MCF 10A (cell line): ENCODE results near the gene ATP5F1D. TPM values are rescaled to one million over a fixed set of nuclear protein-coding genes. Genes with fewer than 3 reads are reported as not detected.

ENCODE experiments used
- BruUV-seq: library from RNA; stranded (reverse); fragments of 400-500 nt; replicated peaks from 2 replicates; lab custom pipeline; 2021; lab: Mats Ljungman, UMichigan
- CTCF ChIA-PET: fragments of 300-600 bp; sonication (Branson Sonifier 250); formaldehyde crosslinking; extraction: SDS; loops from one replicate; lab custom pipeline; 2021; ENCODE audit warnings: antibody characterized with exemption, inconsistent platforms; lab: Yijun Ruan, JAX
- POLR2A ChIA-PET: fragments of 300-600, 350-650 bp; sonication (Branson Sonifier 250); formaldehyde crosslinking; extraction: SDS; loops from one replicate; lab custom pipeline; 2020; ENCODE audit warnings: antibody characterized with exemption, inconsistent platforms; lab: Yijun Ruan, JAX
- DNase-seq: peaks from one replicate; pipeline ENCODE4 v3.0.0-alpha.2; 2018; ENCODE audit not compliant: unreplicated experiment
- H3K27ac Mint-ChIP-seq: one replicate; pipeline ENCODE4 v1.8.0; 2022; ENCODE audit warnings: mild to moderate bottlenecking, low read depth, mixed read lengths; ENCODE audit not compliant: unreplicated experiment
- H3K27me3 Mint-ChIP-seq: one replicate; pipeline ENCODE4 v1.8.0; 2022; ENCODE audit warnings: mixed read lengths; ENCODE audit not compliant: insufficient read depth, unreplicated experiment
- H3K36me3 Mint-ChIP-seq: one replicate; pipeline ENCODE4 v1.8.0; 2022; ENCODE audit warnings: mild to moderate bottlenecking, moderate library complexity, mixed read lengths; ENCODE audit not compliant: insufficient read depth, unreplicated experiment
- H3K4me1 Mint-ChIP-seq: one replicate; pipeline ENCODE4 v1.8.0; 2022; ENCODE audit warnings: mixed read lengths; ENCODE audit not compliant: insufficient read depth, unreplicated experiment
- H3K4me3 Mint-ChIP-seq: one replicate; pipeline ENCODE4 v1.8.0; 2022; ENCODE audit warnings: mild to moderate bottlenecking, moderate library complexity, mixed read lengths; ENCODE audit not compliant: unreplicated experiment
- H3K9me3 Mint-ChIP-seq: one replicate; pipeline ENCODE4 v1.8.0; 2022; ENCODE audit warnings: mixed read lengths; ENCODE audit not compliant: unreplicated experiment
- intact Hi-C: fragments of 100-400 bp; cut with micrococcal nuclease; formaldehyde crosslinking; loops from 2 replicates; pipeline ENCODE4 v1.14.1; 2022
- total RNA-seq: library from RNA; stranded (reverse); gene quantifications from 2 replicates; pipeline ENCODE4 v1.2.3, GENCODE V29; 2022
- TF ChIP-seq, protein P1 (sequence below): fragments of 200-600 bp; IDR thresholded peaks from one replicate; pipeline ENCODE4 v1.8.0; 2022; ENCODE audit warnings: antibody characterized with exemption, mild to moderate bottlenecking; ENCODE audit not compliant: unreplicated experiment

ATP5F1D gene
- total RNA-seq, 1 experiment from 2014 or later = 258 TPM

DNA sequence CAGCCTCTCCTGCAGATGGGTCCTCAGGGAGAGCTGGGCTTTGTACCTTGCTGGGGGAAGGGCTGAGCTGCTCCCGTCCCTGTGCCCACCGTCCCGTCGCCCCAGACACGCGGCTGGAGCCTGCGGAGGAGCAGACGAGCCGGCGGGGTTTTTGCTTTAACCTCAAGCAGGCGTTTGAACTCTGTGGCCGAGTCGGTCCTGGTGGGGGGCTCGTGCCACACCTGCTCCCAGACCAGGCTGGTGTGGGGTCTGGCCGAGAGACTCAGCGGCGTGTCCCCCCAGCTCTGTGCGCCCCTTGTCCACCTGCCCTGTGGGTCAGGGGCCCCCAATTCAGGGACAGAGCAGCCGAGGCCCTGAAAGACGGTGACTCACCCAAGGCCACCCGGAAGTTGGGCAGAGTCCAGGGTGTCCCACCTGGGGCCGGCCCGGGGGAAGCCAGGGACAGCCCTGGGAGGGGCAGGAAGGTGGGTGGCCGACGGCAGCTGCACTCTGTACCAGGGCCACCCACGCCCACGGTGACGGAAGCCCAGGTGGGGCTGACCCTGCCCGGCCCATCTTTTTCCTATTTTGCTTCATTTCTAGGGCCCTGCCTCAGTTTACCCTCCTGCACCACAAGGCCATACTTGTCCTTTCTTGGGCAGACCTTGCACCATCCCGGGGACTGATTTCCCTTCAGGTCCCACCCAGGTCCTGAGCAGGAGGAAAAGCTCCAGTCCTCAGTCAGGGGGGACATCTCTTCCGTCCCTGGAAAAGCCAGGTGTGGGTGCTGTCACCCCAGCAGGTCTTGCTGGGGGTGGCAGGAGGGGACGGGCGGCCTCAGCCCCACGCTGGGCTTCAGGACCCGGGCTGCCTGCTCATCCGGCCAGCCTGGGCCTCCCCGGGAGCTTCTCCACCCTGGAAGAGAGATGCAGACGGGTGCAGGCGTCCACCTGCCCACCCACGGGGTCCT lies 49.4 kb downstream of the ATP5F1D start:
- intact Hi-C loops = no loop called here
- Mint-ChIP-seq H3K9me3 (no peaks in the 10 kb centered on the region), H3K27ac (no peak overlapping the region), H3K27me3 (peaks cover 21% of the 10 kb centered on the region), H3K4me3 (no peak overlapping the region), H3K36me3 (no peaks in the 10 kb centered on the region), H3K4me1 (peaks cover 5% of the 10 kb centered on the region)
- TF ChIP-seq, protein P1, sequence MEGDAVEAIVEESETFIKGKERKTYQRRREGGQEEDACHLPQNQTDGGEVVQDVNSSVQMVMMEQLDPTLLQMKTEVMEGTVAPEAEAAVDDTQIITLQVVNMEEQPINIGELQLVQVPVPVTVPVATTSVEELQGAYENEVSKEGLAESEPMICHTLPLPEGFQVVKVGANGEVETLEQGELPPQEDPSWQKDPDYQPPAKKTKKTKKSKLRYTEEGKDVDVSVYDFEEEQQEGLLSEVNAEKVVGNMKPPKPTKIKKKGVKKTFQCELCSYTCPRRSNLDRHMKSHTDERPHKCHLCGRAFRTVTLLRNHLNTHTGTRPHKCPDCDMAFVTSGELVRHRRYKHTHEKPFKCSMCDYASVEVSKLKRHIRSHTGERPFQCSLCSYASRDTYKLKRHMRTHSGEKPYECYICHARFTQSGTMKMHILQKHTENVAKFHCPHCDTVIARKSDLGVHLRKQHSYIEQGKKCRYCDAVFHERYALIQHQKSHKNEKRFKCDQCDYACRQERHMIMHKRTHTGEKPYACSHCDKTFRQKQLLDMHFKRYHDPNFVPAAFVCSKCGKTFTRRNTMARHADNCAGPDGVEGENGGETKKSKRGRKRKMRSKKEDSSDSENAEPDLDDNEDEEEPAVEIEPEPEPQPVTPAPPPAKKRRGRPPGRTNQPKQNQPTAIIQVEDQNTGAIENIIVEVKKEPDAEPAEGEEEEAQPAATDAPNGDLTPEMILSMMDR = no peak
- no peak for DNase-seq
- ChIA-PET POLR2A (interaction anchor here (0.5 kb wide), 1 partner anchor 70 kb away, joined by 3 read pairs; no protein-coding TSS in a partner anchor), CTCF (no interaction called here)
- no TSS peak for BruUV-seq

DNA sequence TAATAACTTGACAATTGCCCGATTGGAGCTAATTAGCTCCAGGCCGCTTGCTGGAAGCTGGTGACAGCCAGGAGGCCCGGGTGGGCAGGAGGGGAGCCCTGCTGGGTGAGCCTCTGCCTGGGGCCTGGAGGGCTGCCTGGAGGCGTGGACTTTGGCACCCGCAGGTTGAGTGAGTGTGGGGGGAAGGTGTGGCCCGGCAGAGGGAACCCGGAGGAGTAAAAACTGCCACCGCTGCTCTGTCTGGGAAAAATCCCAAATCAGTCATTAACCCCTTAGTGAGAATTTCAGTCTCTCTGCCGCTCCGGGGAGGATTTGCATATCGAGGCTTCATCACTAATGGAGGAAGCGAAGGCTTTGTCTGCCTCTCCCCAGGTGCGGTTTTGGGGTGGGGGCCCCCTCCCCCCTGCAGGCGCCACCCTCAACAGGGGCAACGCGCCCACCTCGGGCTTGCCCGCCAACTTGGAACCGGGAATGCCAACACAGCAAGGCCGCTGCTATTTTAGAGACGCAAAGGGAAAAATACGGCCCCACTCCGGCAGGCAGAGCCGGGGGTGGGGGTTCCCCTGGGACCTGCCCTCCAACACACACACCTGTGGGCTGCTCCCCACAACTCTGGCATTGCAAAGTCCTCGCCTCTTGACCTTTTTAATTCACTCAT lies 50.3 kb downstream of the ATP5F1D start:
- no peak for DNase-seq
- CTCF ChIA-PET = no interaction called here
- H3K36me3 Mint-ChIP-seq = no peaks in the 10 kb centered on the region
- H3K9me3 Mint-ChIP-seq = no peaks in the 10 kb centered on the region
- TF ChIP-seq, protein P1 = no peak
- no peak overlapping the region for H3K27ac Mint-ChIP-seq
- no peak overlapping the region for H3K4me3 Mint-ChIP-seq
- peaks cover 5% of the 10 kb centered on the region for H3K4me1 Mint-ChIP-seq
- BruUV-seq = no TSS peak
- intact Hi-C loops = no loop called here
- POLR2A ChIA-PET = no interaction called here
- H3K27me3 Mint-ChIP-seq = peaks cover 12% of the 10 kb centered on the region

DNA sequence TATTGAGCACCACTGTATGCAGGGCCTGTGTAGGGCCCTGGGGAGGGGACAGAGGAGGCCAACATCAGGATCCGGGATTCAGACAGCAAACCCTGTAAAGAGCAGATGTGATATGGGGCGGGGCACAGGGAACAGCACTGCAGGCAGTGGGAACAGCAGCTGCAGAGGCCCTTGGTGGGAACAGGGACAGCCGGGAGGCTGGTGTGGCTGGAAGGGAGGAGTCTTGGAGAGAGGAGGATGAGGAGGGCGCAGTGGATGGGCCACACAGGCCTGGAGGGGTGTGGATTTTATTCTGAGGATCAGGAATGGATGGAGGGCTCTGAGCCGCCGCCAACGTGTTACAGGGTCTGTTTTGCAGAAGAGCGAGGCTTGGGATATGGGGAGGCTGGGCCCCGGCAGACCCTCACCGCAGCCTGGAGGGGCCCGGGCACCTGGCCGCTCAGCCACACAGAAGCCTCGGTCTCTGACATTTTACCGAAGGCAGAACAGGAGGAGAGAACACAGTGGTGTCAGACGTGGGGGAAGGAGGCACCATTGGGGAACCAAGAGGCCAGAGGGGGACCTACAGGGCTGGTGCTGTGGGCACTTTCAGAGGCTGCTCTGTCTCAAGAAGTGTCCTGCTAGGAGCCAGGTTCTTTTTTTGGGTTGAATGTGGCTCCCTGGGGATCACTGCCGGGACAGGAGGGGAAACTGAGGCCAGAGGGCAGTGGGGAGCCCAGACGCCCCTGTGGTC lies 51.0 kb downstream of the ATP5F1D start:
- Mint-ChIP-seq H3K36me3 (no peaks in the 10 kb centered on the region), H3K27ac (no peak overlapping the region), H3K4me1 (peaks cover 5% of the 10 kb centered on the region), H3K27me3 (peaks cover 11% of the 10 kb centered on the region), H3K9me3 (no peaks in the 10 kb centered on the region), H3K4me3 (no peak overlapping the region)
- TF ChIP-seq, protein P1 = no peak
- CTCF ChIA-PET = no interaction called here
- intact Hi-C loops = no loop called here
- POLR2A ChIA-PET = no interaction called here
- DNase-seq = no peak
- BruUV-seq = no TSS peak
